IPS-18a (cell line): ENCODE measurements around the gene CEACAM19.
"Not testable (repeated sequence)": the region's sequence is repeated elsewhere in the genome, so short reads cannot be mapped to it uniquely, and the experiment has no call there.

ENCODE experiments used
- H3K27ac ChIP-seq: one replicate; pipeline ENCODE4 v1.5.1; 2013; ENCODE audit warnings: low read length
- H3K27me3 ChIP-seq: one replicate; pipeline ENCODE4 v1.6.1; 2013; ENCODE audit warnings: mild to moderate bottlenecking, low read length; ENCODE audit not compliant: control insufficient read depth, insufficient read depth
- H3K36me3 ChIP-seq: one replicate; pipeline ENCODE4 v1.6.1; 2013; ENCODE audit warnings: low read depth, low read length; ENCODE audit not compliant: control insufficient read depth
- H3K4me1 ChIP-seq: one replicate; pipeline ENCODE4 v1.6.1; 2013; ENCODE audit warnings: low read depth, low read length; ENCODE audit not compliant: control insufficient read depth
- H3K4me3 ChIP-seq: one replicate; pipeline ENCODE4 v1.5.1; 2013; ENCODE audit warnings: low read length
- H3K9ac ChIP-seq: one replicate; pipeline ENCODE4 v1.6.1; 2013; ENCODE audit warnings: mild to moderate bottlenecking, low read length, moderate library complexity
- H3K9me3 ChIP-seq: one replicate; pipeline ENCODE4 v1.6.1; 2013; ENCODE audit warnings: low read depth, low read length; ENCODE audit not compliant: control insufficient read depth

Gene CEACAM19

GRCh38 chr19:44671400-44671799 lies at the start of gene CEACAM19:
Gene CEACAM19 (plus strand): TSS chr19:44671482. CDS start chr19:44671932, 450 bp downstream.
- Histone ChIP-seq H3K9ac (no peak within 1 kb of the TSS), H3K4me3 (no peak within 1 kb of the TSS), H3K27ac (no peak within 1 kb of the TSS), H3K27me3 (no peaks in the 10 kb centered on the region), H3K36me3 (no peaks in the 10 kb centered on the region), H3K4me1 (no peaks in the 10 kb centered on the region), H3K9me3 (no peaks in the 10 kb centered on the region)

- H3K4me3 ChIP-seq, result no peak overlapping the region
- no peak overlapping the region for H3K27ac ChIP-seq
- H3K27me3 ChIP-seq, result no peaks in the 10 kb centered on the region
- H3K9ac ChIP-seq, result no peak overlapping the region
- H3K36me3 ChIP-seq, result no peaks in the 10 kb centered on the region
- no peaks in the 10 kb centered on the region for H3K4me1 ChIP-seq
- H3K9me3 ChIP-seq, result no peaks in the 10 kb centered on the region
These were observed 48.2 kb upstream of the CEACAM19 start for GRCh38 chr19:44623080-44623479.

GRCh38 chr19:44623626-44624025 lies 47.7 kb upstream of the CEACAM19 start:
- no peak overlapping the region for H3K9ac ChIP-seq
- no peaks in the 10 kb centered on the region for H3K9me3 ChIP-seq
- H3K4me3 ChIP-seq, result no peak overlapping the region
- no peak overlapping the region for H3K27ac ChIP-seq
- H3K36me3 ChIP-seq, result no peaks in the 10 kb centered on the region
- no peaks in the 10 kb centered on the region for H3K27me3 ChIP-seq
- H3K4me1 ChIP-seq, result no peaks in the 10 kb centered on the region

- Histone ChIP-seq H3K9ac (no peak overlapping the region), H3K4me1 (no peaks in the 10 kb centered on the region), H3K9me3 (no peaks in the 10 kb centered on the region), H3K27ac (no peak overlapping the region), H3K4me3 (no peak overlapping the region), H3K27me3 (no peaks in the 10 kb centered on the region), H3K36me3 (no peaks in the 10 kb centered on the region)
These were observed 46.4 kb upstream of the CEACAM19 start for GRCh38 chr19:44624840-44625354.

GRCh38 chr19:44625637-44626036 lies 45.6 kb upstream of the CEACAM19 start:
- H3K4me3 ChIP-seq, H3K27ac ChIP-seq, H3K9ac ChIP-seq, H3K4me1 ChIP-seq, H3K36me3 ChIP-seq, H3K9me3 ChIP-seq, H3K27me3 ChIP-seq: not testable (repeated sequence)

GRCh38 chr19:44626048-44626624 lies 45.1 kb upstream of the CEACAM19 start:
- Histone ChIP-seq H3K4me3 (no peak overlapping the region), H3K36me3 (no peaks in the 10 kb centered on the region), H3K27me3 (no peaks in the 10 kb centered on the region), H3K9me3 (no peaks in the 10 kb centered on the region), H3K4me1 (no peaks in the 10 kb centered on the region), H3K27ac (no peak overlapping the region), H3K9ac (no peak overlapping the region)

- Histone ChIP-seq H3K36me3 (no peaks in the 10 kb centered on the region), H3K9me3 (no peaks in the 10 kb centered on the region), H3K27me3 (no peaks in the 10 kb centered on the region), H3K27ac (no peak overlapping the region), H3K4me3 (no peak overlapping the region), H3K4me1 (no peaks in the 10 kb centered on the region), H3K9ac (no peak overlapping the region)
These were observed 43.7 kb upstream of the CEACAM19 start for GRCh38 chr19:44627631-44628030.

- H3K27ac ChIP-seq, result no peak overlapping the region
- H3K9me3 ChIP-seq, result no peaks in the 10 kb centered on the region
- H3K36me3 ChIP-seq, result no peaks in the 10 kb centered on the region
- H3K4me1 ChIP-seq, result peaks cover 7% of the 10 kb centered on the region
- no peaks in the 10 kb centered on the region for H3K27me3 ChIP-seq
- no peak overlapping the region for H3K4me3 ChIP-seq
- H3K9ac ChIP-seq, result no peak overlapping the region
These were observed 42.5 kb upstream of the CEACAM19 start for GRCh38 chr19:44628793-44629192.

- not testable (repeated sequence) for H3K36me3 ChIP-seq, H3K9ac ChIP-seq, H3K27ac ChIP-seq, H3K4me1 ChIP-seq, H3K4me3 ChIP-seq, H3K9me3 ChIP-seq, H3K27me3 ChIP-seq
These were observed 39.7 kb upstream of the CEACAM19 start for GRCh38 chr19:44631611-44632010.

- not testable (repeated sequence) for H3K27ac ChIP-seq, H3K4me1 ChIP-seq, H3K36me3 ChIP-seq, H3K9me3 ChIP-seq, H3K27me3 ChIP-seq, H3K4me3 ChIP-seq, H3K9ac ChIP-seq
These were observed 37.2 kb upstream of the CEACAM19 start for GRCh38 chr19:44634058-44634457.

- H3K9ac ChIP-seq, result no peak overlapping the region
- H3K4me1 ChIP-seq, result peaks cover 7% of the 10 kb centered on the region
- H3K27ac ChIP-seq, result no peak overlapping the region
- H3K4me3 ChIP-seq, result no peak overlapping the region
- H3K36me3 ChIP-seq, result no peaks in the 10 kb centered on the region
- H3K27me3 ChIP-seq, result no peaks in the 10 kb centered on the region
- no peaks in the 10 kb centered on the region for H3K9me3 ChIP-seq
These were observed 36.5 kb upstream of the CEACAM19 start for GRCh38 chr19:44634785-44635184.

- H3K27me3 ChIP-seq, result no peaks in the 10 kb centered on the region
- H3K9me3 ChIP-seq, result no peaks in the 10 kb centered on the region
- no peak overlapping the region for H3K9ac ChIP-seq
- H3K27ac ChIP-seq, result no peak overlapping the region
- no peak overlapping the region for H3K4me3 ChIP-seq
- H3K36me3 ChIP-seq, result no peaks in the 10 kb centered on the region
- H3K4me1 ChIP-seq, result peaks cover 7% of the 10 kb centered on the region
These were observed 35.5 kb upstream of the CEACAM19 start for GRCh38 chr19:44635581-44636438.
